Astrocyte of the spinal cord (primary cell): ENCODE results near the gene ARL4D.

ENCODE experiments used
- DNase-seq: peaks from one replicate; pipeline ENCODE4 v3.0.0; 2011; ENCODE audit warnings: low read depth, low spot score
- H3K4me3 ChIP-seq: 2 replicates; pipeline ENCODE4 v1.5.1; 2011; ENCODE audit warnings: low read depth, mild to moderate bottlenecking, low read length, moderate library complexity
- CTCF ChIP-seq: IDR thresholded peaks from 2 replicates; pipeline ENCODE4 v1.5.1; 2012; ENCODE audit warnings: low read depth, mild to moderate bottlenecking, low read length, inconsistent platforms
- in situ Hi-C: cut with HindIII; loops from 2 replicates; pipeline ENCODE4 v1.10.0; 2017; ENCODE audit warnings: low sequenced_read_pairs

ARL4D gene

GRCh38 chr17:43402567-43402966 lies 3.8 kb downstream of the ARL4D start:
- DNase-seq = no peak
- in situ Hi-C loops = no loop called here
- no peak for TF ChIP-seq CTCF
- H3K4me3 ChIP-seq = no peak overlapping the region

GRCh38 chr17:43403846-43404245 lies 5.1 kb downstream of the ARL4D start:
- H3K4me3 ChIP-seq = no peak overlapping the region
- in situ Hi-C loops = no loop called here
- DNase-seq = no peak
- no peak for TF ChIP-seq CTCF

- TF ChIP-seq CTCF = no peak
- no peak overlapping the region for H3K4me3 ChIP-seq
- in situ Hi-C loops = no loop called here
- DNase-seq = no peak
Measured at GRCh38 chr17:43405861-43406260, 7.1 kb downstream of the ARL4D start.

GRCh38 chr17:43406676-43407645 lies 8.2 kb downstream of the ARL4D start:
- H3K4me3 ChIP-seq = no peak overlapping the region
- DNase-seq = no peak
- in situ Hi-C loops = no loop called here
- TF ChIP-seq CTCF = no peak

- no peak overlapping the region for H3K4me3 ChIP-seq
- no peak for DNase-seq
- no peak for TF ChIP-seq CTCF
- in situ Hi-C loops = no loop called here
Measured at GRCh38 chr17:43409131-43409530, 10.3 kb downstream of the ARL4D start.

GRCh38 chr17:43410557-43411368 lies 12.0 kb downstream of the ARL4D start:
- no peak for DNase-seq
- no peak overlapping the region for H3K4me3 ChIP-seq
- in situ Hi-C loops = no loop called here
- no peak for TF ChIP-seq CTCF
